ENCODE measurements around the gene EXOC2.
"Not testable (repeated sequence)": the region's sequence is repeated elsewhere in the genome, so short reads cannot be mapped to it uniquely, and the experiment has no call there.

The EXOC2 gene

GRCh38 chr6:606829-607379 is 86.0 kb downstream of the EXOC2 start:
- H2BK120ac ChIP-seq (ENCODE audit: low read depth, low read length), result no peak overlapping the region

GRCh38 chr6:605895-606294 is 87.0 kb downstream of the EXOC2 start:
- not testable (repeated sequence) for H2BK120ac ChIP-seq (ENCODE audit: low read depth, low read length); H4K91ac ChIP-seq (ENCODE audit: low read depth, low read length, poor library complexity); H3K27ac ChIP-seq (replicated peaks; ENCODE audit: low read length); H2BK12ac ChIP-seq (ENCODE audit: low read length); DNase-seq (ENCODE audit: low spot score); H2BK5ac ChIP-seq (ENCODE audit: low read length); H3K23ac ChIP-seq (ENCODE audit: low read depth, low read length, poor library complexity); H3K27me3 ChIP-seq (ENCODE audit: control insufficient read depth in 3 of 3, insufficient read depth in 3 of 3, low read depth in 1 of 3, low read length in 3 of 3); H2BK15ac ChIP-seq (ENCODE audit: low read length); H3K4ac ChIP-seq (ENCODE audit: low read length); H3K9ac ChIP-seq (ENCODE audit: low read depth, low read length, poor library complexity); H3K9me3 ChIP-seq (replicated peaks in 1 of 2; ENCODE audit: control insufficient read depth in 2 of 2, insufficient read depth in 1 of 2, low read depth in 1 of 2, low read length in 2 of 2); H2AFZ ChIP-seq (ENCODE audit: low read length); H2AK5ac ChIP-seq (ENCODE audit: low read depth, low read length); H3K14ac ChIP-seq (ENCODE audit: low read length); H3K79me1 ChIP-seq (ENCODE audit: low read depth, low read length); H3K4me3 ChIP-seq (ENCODE audit: low read length in 2 of 2); H4K8ac ChIP-seq (ENCODE audit: low read depth, low read length); H3K4me2 ChIP-seq (ENCODE audit: insufficient read depth, low read length, poor library complexity, severe bottlenecking); H3K18ac ChIP-seq (ENCODE audit: low read length); H3K4me1 ChIP-seq (ENCODE audit: control insufficient read depth in 2 of 2, insufficient read depth in 1 of 2, low read depth in 1 of 2, low read length in 2 of 2)
- H3K36me3 ChIP-seq (replicated peaks in 1 of 2; ENCODE audit: control insufficient read depth in 2 of 2, insufficient read depth in 2 of 2, low read length in 2 of 2), result peaks cover 0 to 20% of the 10 kb centered on the region in 2 donors
- no CpG with 5 or more reads among the region's 5 CpGs for WGBS, 2 donors (ENCODE audit: extremely low coverage in 2 of 2, insufficient read length in 2 of 2, insufficient replicate concordance in 1 of 2)

More at GRCh38 chr6:606829-607379, 86.0 kb downstream of the EXOC2 start:
- H3K36me3 ChIP-seq (replicated peaks in 1 of 2; ENCODE audit: control insufficient read depth in 2 of 2, insufficient read depth in 2 of 2, low read length in 2 of 2), result peaks cover 1 to 20% of the 10 kb centered on the region in 2 donors
- H3K79me1 ChIP-seq (ENCODE audit: low read depth, low read length), result no peaks in the 10 kb centered on the region
- WGBS, 2 donors (ENCODE audit: extremely low coverage in 2 of 2, insufficient read length in 2 of 2, insufficient replicate concordance in 1 of 2), result no CpG with 5 or more reads among the region's 14 CpGs
- no peak overlapping the region for H3K27ac ChIP-seq (replicated peaks; ENCODE audit: low read length)
- no peaks in the 10 kb centered on the region for H3K27me3 ChIP-seq (ENCODE audit: control insufficient read depth in 3 of 3, insufficient read depth in 3 of 3, low read depth in 1 of 3, low read length in 3 of 3)
- H3K23ac ChIP-seq (ENCODE audit: low read depth, low read length, poor library complexity), result peak overlapping the region; percentile 17
- H3K9me3 ChIP-seq (replicated peaks in 1 of 2; ENCODE audit: control insufficient read depth in 2 of 2, insufficient read depth in 1 of 2, low read depth in 1 of 2, low read length in 2 of 2), result no peaks in the 10 kb centered on the region
- H2AK5ac ChIP-seq (ENCODE audit: low read depth, low read length), result no peak overlapping the region
- no peak overlapping the region for H2AFZ ChIP-seq (ENCODE audit: low read length)
- H4K8ac ChIP-seq (ENCODE audit: low read depth, low read length), result no peak overlapping the region
- no peak overlapping the region for H4K91ac ChIP-seq (ENCODE audit: low read depth, low read length, poor library complexity)
- no peak overlapping the region for H2BK5ac ChIP-seq (ENCODE audit: low read length)
- H2BK15ac ChIP-seq (ENCODE audit: low read length), result no peak overlapping the region
- no peak overlapping the region for H2BK12ac ChIP-seq (ENCODE audit: low read length)
- H3K14ac ChIP-seq (ENCODE audit: low read length), result no peak overlapping the region
- H3K4me2 ChIP-seq (ENCODE audit: insufficient read depth, low read length, poor library complexity, severe bottlenecking), result no peak overlapping the region
- no peak overlapping the region for H3K18ac ChIP-seq (ENCODE audit: low read length)
- H3K4me1 ChIP-seq (ENCODE audit: control insufficient read depth in 2 of 2, insufficient read depth in 1 of 2, low read depth in 1 of 2, low read length in 2 of 2), result peaks cover 0 to 3% of the 10 kb centered on the region in 2 donors
- peak overlapping the region in 1 of 2 donors; percentile 26 for H3K4me3 ChIP-seq (ENCODE audit: low read length in 2 of 2)
- DNase-seq (ENCODE audit: low spot score), result no peak
- no peak overlapping the region for H3K9ac ChIP-seq (ENCODE audit: low read depth, low read length, poor library complexity)
- H3K4ac ChIP-seq (ENCODE audit: low read length), result no peak overlapping the region

- H3K27me3 ChIP-seq (ENCODE audit: control insufficient read depth in 3 of 3, insufficient read depth in 3 of 3, low read depth in 1 of 3, low read length in 3 of 3), result no peaks in the 10 kb centered on the region
- H4K91ac ChIP-seq (ENCODE audit: low read depth, low read length, poor library complexity), result no peak overlapping the region
- peaks cover 0 to 12% of the 10 kb centered on the region in 2 donors for H3K36me3 ChIP-seq (replicated peaks in 1 of 2; ENCODE audit: control insufficient read depth in 2 of 2, insufficient read depth in 2 of 2, low read length in 2 of 2)
- H3K4me2 ChIP-seq (ENCODE audit: insufficient read depth, low read length, poor library complexity, severe bottlenecking), result no peak overlapping the region
- no peaks in the 10 kb centered on the region for H3K9me3 ChIP-seq (replicated peaks in 1 of 2; ENCODE audit: control insufficient read depth in 2 of 2, insufficient read depth in 1 of 2, low read depth in 1 of 2, low read length in 2 of 2)
- no peak overlapping the region for H3K4ac ChIP-seq (ENCODE audit: low read length)
- H4K8ac ChIP-seq (ENCODE audit: low read depth, low read length), result no peak overlapping the region
- no peak overlapping the region for H2BK12ac ChIP-seq (ENCODE audit: low read length)
- no peak overlapping the region for H3K9ac ChIP-seq (ENCODE audit: low read depth, low read length, poor library complexity)
- H2BK120ac ChIP-seq (ENCODE audit: low read depth, low read length), result no peak overlapping the region
- H3K14ac ChIP-seq (ENCODE audit: low read length), result peak overlapping the region; percentile 63
- DNase-seq (ENCODE audit: low spot score), result no peak
- no CpG with 5 or more reads among the region's 15 CpGs for WGBS, 2 donors (ENCODE audit: extremely low coverage in 2 of 2, insufficient read length in 2 of 2, insufficient replicate concordance in 1 of 2)
- H2BK5ac ChIP-seq (ENCODE audit: low read length), result no peak overlapping the region
- no peak overlapping the region for H3K18ac ChIP-seq (ENCODE audit: low read length)
- no peak overlapping the region for H3K27ac ChIP-seq (replicated peaks; ENCODE audit: low read length)
- H3K23ac ChIP-seq (ENCODE audit: low read depth, low read length, poor library complexity), result peak overlapping the region; percentile 75
- no peak overlapping the region for H3K4me3 ChIP-seq (ENCODE audit: low read length in 2 of 2)
- H3K4me1 ChIP-seq (ENCODE audit: control insufficient read depth in 2 of 2, insufficient read depth in 1 of 2, low read depth in 1 of 2, low read length in 2 of 2), result no peaks in the 10 kb centered on the region
- no peak overlapping the region for H2BK15ac ChIP-seq (ENCODE audit: low read length)
- no peak overlapping the region for H2AFZ ChIP-seq (ENCODE audit: low read length)
- no peak overlapping the region for H2AK5ac ChIP-seq (ENCODE audit: low read depth, low read length)
- no peaks in the 10 kb centered on the region for H3K79me1 ChIP-seq (ENCODE audit: low read depth, low read length)
Measured at GRCh38 chr6:604579-604978, 88.4 kb downstream of the EXOC2 start.

GRCh38 chr6:603265-603664 is 89.7 kb downstream of the EXOC2 start:
- no peaks in the 10 kb centered on the region for H3K9me3 ChIP-seq (replicated peaks in 1 of 2; ENCODE audit: control insufficient read depth in 2 of 2, insufficient read depth in 1 of 2, low read depth in 1 of 2, low read length in 2 of 2)
- no peaks in the 10 kb centered on the region for H3K79me1 ChIP-seq (ENCODE audit: low read depth, low read length)
- no peak overlapping the region for H3K18ac ChIP-seq (ENCODE audit: low read length)
- no peak overlapping the region for H4K8ac ChIP-seq (ENCODE audit: low read depth, low read length)
- H3K36me3 ChIP-seq (replicated peaks in 1 of 2; ENCODE audit: control insufficient read depth in 2 of 2, insufficient read depth in 2 of 2, low read length in 2 of 2), result peaks cover 0 to 11% of the 10 kb centered on the region in 2 donors
- H3K9ac ChIP-seq (ENCODE audit: low read depth, low read length, poor library complexity), result peak overlapping the region; percentile 37
- H4K91ac ChIP-seq (ENCODE audit: low read depth, low read length, poor library complexity), result no peak overlapping the region
- no peak overlapping the region for H2BK120ac ChIP-seq (ENCODE audit: low read depth, low read length)
- H3K23ac ChIP-seq (ENCODE audit: low read depth, low read length, poor library complexity), result no peak overlapping the region
- H3K4ac ChIP-seq (ENCODE audit: low read length), result no peak overlapping the region
- no peak overlapping the region for H2BK15ac ChIP-seq (ENCODE audit: low read length)
- H2BK12ac ChIP-seq (ENCODE audit: low read length), result no peak overlapping the region
- no peak overlapping the region for H3K4me3 ChIP-seq (ENCODE audit: low read length in 2 of 2)
- no peak overlapping the region for H2BK5ac ChIP-seq (ENCODE audit: low read length)
- no peak overlapping the region for H3K14ac ChIP-seq (ENCODE audit: low read length)
- WGBS, 2 donors (ENCODE audit: extremely low coverage in 2 of 2, insufficient read length in 2 of 2, insufficient replicate concordance in 1 of 2), result no CpG with 5 or more reads among the region's 6 CpGs
- no peak overlapping the region for H2AK5ac ChIP-seq (ENCODE audit: low read depth, low read length)
- no peak overlapping the region for H3K4me2 ChIP-seq (ENCODE audit: insufficient read depth, low read length, poor library complexity, severe bottlenecking)
- no peaks in the 10 kb centered on the region for H3K27me3 ChIP-seq (ENCODE audit: control insufficient read depth in 3 of 3, insufficient read depth in 3 of 3, low read depth in 1 of 3, low read length in 3 of 3)
- H2AFZ ChIP-seq (ENCODE audit: low read length), result no peak overlapping the region
- no peaks in the 10 kb centered on the region for H3K4me1 ChIP-seq (ENCODE audit: control insufficient read depth in 2 of 2, insufficient read depth in 1 of 2, low read depth in 1 of 2, low read length in 2 of 2)
- H3K27ac ChIP-seq (replicated peaks; ENCODE audit: low read length), result no peak overlapping the region
- DNase-seq (ENCODE audit: low spot score), result no peak
